ENCODE measurements around the gene KLHL29.

The KLHL29 gene

DNA sequence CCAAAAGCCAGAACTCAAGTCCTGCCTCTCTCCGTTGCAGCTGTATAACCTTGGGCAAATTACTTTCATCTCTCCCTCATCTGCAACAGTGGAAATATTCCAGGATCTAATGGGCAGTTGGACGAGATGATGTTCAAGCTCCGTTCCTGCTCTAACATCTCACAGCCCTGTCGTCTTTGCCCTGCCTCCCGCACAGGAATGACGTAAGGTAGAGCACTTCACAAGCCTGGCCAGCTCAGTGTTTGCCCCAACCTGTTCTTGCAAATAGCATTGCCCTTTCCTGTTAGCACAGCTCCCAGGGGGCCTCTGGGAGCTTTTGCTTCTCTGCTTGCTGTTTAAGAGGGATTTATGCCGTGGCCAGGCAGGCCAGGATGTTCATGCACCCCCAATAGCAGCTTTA is 107.9 kb downstream of the KLHL29 start:
- Histone ChIP-seq H3F3A (ENCODE audit: control insufficient read depth, insufficient read depth) (no peaks in the 10 kb centered on the region), H3K4me2 (ENCODE audit: low read length) (no peak overlapping the region), H3K36me3 (ENCODE audit: control insufficient read depth, low read length) (no peaks in the 10 kb centered on the region), H4K20me1 (ENCODE audit: control insufficient read depth, insufficient read depth, low read depth, low read length) (no peaks in the 10 kb centered on the region), H3K27ac (ENCODE audit: low read depth, low read length) (no peak overlapping the region), H3K9me2 (replicated peaks; ENCODE audit: control insufficient read depth, low read length) (no peaks in the 10 kb centered on the region), H3K79me2 (ENCODE audit: control insufficient read depth, low read length) (no peaks in the 10 kb centered on the region), H3K4me3 (ENCODE audit: low read length) (no peak overlapping the region), H3K9me3 (ENCODE audit: control insufficient read depth, insufficient read depth, low read length) (no peaks in the 10 kb centered on the region), H3K4me1 (ENCODE audit: control insufficient read depth, low read length) (no peaks in the 10 kb centered on the region), H3K27me3 (ENCODE audit: control insufficient read depth, low read length) (0 out of 2 replicates have a peak, but pooled peaks cover 3% of the 10 kb centered on the region)
- no peak for TF ChIP-seq EZH2phosphoT487 (IDR thresholded peaks at IDR 0.05; ENCODE audit: borderline replicate concordance, low read length)
- TF ChIP-seq, protein P1, sequence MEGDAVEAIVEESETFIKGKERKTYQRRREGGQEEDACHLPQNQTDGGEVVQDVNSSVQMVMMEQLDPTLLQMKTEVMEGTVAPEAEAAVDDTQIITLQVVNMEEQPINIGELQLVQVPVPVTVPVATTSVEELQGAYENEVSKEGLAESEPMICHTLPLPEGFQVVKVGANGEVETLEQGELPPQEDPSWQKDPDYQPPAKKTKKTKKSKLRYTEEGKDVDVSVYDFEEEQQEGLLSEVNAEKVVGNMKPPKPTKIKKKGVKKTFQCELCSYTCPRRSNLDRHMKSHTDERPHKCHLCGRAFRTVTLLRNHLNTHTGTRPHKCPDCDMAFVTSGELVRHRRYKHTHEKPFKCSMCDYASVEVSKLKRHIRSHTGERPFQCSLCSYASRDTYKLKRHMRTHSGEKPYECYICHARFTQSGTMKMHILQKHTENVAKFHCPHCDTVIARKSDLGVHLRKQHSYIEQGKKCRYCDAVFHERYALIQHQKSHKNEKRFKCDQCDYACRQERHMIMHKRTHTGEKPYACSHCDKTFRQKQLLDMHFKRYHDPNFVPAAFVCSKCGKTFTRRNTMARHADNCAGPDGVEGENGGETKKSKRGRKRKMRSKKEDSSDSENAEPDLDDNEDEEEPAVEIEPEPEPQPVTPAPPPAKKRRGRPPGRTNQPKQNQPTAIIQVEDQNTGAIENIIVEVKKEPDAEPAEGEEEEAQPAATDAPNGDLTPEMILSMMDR (IDR thresholded peaks at IDR 0.05; ENCODE audit: low read depth, low read length, poor library complexity, severe bottlenecking), result no peak

DNA sequence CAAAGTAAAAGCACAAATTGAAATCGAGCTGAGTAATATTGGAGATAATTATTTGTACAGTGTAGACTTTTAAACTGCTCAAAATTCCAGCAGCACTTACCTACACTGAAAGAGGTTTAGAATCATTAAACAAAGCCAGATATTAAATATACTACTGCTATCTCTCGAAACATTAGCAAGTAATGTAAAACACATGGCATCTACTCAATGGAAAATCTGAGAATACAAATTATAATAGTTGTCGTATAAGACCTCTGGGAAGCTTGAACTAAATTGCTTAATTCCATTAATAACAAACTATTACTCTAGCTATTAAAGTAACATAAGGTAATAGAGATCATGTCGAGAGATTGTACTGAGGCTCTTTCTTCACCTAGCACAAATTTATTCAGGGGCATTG is 108.9 kb downstream of the KLHL29 start:
- TF ChIP-seq, protein P1 (IDR thresholded peaks at IDR 0.05; ENCODE audit: low read depth, low read length, poor library complexity, severe bottlenecking), result no peak
- Histone ChIP-seq H3K9me3 (ENCODE audit: control insufficient read depth, insufficient read depth, low read length) (no peaks in the 10 kb centered on the region), H3K27ac (ENCODE audit: low read depth, low read length) (no peak overlapping the region), H3K4me2 (ENCODE audit: low read length) (no peak overlapping the region), H3K4me1 (ENCODE audit: control insufficient read depth, low read length) (no peaks in the 10 kb centered on the region), H3K9me2 (replicated peaks; ENCODE audit: control insufficient read depth, low read length) (no peaks in the 10 kb centered on the region), H3K4me3 (ENCODE audit: low read length) (no peak overlapping the region), H3K36me3 (ENCODE audit: control insufficient read depth, low read length) (no peaks in the 10 kb centered on the region), H3F3A (ENCODE audit: control insufficient read depth, insufficient read depth) (no peaks in the 10 kb centered on the region), H4K20me1 (ENCODE audit: control insufficient read depth, insufficient read depth, low read depth, low read length) (no peaks in the 10 kb centered on the region), H3K27me3 (ENCODE audit: control insufficient read depth, low read length) (0 out of 2 replicates have a peak, but pooled peaks cover 3% of the 10 kb centered on the region), H3K79me2 (ENCODE audit: control insufficient read depth, low read length) (no peaks in the 10 kb centered on the region)

DNA sequence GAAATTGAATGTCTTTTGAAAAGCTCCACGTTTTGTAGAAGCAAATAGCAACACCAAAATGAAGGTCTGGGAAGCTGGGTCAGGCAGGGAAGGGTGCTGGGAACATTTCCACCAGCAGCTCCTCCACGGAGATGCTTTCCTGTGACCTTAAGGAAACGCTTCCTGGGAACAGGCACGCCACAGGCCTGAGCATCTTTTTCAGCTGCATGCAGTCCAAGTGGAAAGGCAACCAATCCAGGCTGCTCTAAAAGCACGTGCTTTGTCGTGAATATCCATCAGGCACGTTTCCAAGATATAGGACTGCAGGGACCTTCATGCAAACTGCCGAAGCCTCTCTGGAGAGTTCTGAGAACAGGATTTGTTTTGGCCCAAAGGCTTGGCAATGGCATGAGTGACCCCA is 109.3 kb downstream of the KLHL29 start:
- H4K20me1 ChIP-seq (ENCODE audit: control insufficient read depth, insufficient read depth, low read depth, low read length), result no peaks in the 10 kb centered on the region
- no peak overlapping the region for H3K4me3 ChIP-seq (ENCODE audit: low read length)
- H3K4me2 ChIP-seq (ENCODE audit: low read length), result no peak overlapping the region
- no peaks in the 10 kb centered on the region for H3K4me1 ChIP-seq (ENCODE audit: control insufficient read depth, low read length)
- no peak for TF ChIP-seq EZH2phosphoT487 (IDR thresholded peaks at IDR 0.05; ENCODE audit: borderline replicate concordance, low read length)
- TF ChIP-seq, protein P1 (IDR thresholded peaks at IDR 0.05; ENCODE audit: low read depth, low read length, poor library complexity, severe bottlenecking), result no peak
- no peak overlapping the region for H3K27ac ChIP-seq (ENCODE audit: low read depth, low read length)
- 0 out of 2 replicates have a peak, but pooled peaks cover 3% of the 10 kb centered on the region for H3K27me3 ChIP-seq (ENCODE audit: control insufficient read depth, low read length)
- no peaks in the 10 kb centered on the region for H3K79me2 ChIP-seq (ENCODE audit: control insufficient read depth, low read length)
- no peaks in the 10 kb centered on the region for H3K36me3 ChIP-seq (ENCODE audit: control insufficient read depth, low read length)
- H3K9me2 ChIP-seq (replicated peaks; ENCODE audit: control insufficient read depth, low read length), result no peaks in the 10 kb centered on the region
- no peaks in the 10 kb centered on the region for H3F3A ChIP-seq (ENCODE audit: control insufficient read depth, insufficient read depth)
- H3K9me3 ChIP-seq (ENCODE audit: control insufficient read depth, insufficient read depth, low read length), result no peaks in the 10 kb centered on the region
